GM19395 (cell line): ENCODE data around the gene PLCB3.
A peak's percentile ranks its signal among the peaks of the same experiment; 100 is the strongest.
"Not testable (repeated sequence)": the region's sequence is repeated elsewhere in the genome, so short reads cannot be mapped to it uniquely, and the experiment has no call there.

Experiments
- ATAC-seq: cut with Tn5 transposase; IDR thresholded peaks from one replicate; pipeline ENCODE4 v1.9.1; 2021; ENCODE audit warnings: mild to moderate bottlenecking, moderate library complexity; ENCODE audit not compliant: unreplicated experiment

PLCB3 gene

DNA sequence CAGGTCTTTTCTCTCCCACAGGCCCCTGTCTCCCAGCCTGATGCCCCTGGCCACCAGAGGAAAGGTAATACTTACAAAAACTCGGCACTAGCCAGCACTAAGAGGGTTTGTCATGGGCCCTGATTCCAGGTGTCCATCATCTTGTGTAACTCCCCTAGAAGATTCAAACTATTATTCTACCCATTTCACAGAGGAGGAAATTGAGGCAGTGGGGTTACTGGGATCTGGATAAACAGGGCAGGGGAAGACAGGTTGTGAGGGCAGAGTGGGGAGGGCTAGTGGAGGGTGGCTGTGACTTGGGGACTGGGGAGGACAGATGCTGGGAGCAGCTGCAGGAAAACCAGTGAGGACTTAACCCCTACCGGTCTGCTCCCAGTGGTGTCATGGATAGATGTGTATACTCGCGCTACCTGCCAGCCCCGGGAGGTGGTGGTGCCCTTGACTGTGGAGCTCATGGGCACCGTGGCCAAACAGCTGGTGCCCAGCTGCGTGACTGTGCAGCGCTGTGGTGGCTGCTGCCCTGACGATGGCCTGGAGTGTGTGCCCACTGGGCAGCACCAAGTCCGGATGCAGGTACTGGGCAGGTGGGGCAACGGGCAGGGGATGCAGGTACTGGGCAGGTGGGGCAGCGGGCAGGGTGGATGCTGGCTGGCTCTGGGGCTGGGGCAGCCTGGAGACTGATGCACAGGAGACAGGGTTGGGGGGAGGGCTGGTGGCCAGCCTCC lies 15.7 kb upstream of the PLCB3 start:
- no peak for ATAC-seq

DNA sequence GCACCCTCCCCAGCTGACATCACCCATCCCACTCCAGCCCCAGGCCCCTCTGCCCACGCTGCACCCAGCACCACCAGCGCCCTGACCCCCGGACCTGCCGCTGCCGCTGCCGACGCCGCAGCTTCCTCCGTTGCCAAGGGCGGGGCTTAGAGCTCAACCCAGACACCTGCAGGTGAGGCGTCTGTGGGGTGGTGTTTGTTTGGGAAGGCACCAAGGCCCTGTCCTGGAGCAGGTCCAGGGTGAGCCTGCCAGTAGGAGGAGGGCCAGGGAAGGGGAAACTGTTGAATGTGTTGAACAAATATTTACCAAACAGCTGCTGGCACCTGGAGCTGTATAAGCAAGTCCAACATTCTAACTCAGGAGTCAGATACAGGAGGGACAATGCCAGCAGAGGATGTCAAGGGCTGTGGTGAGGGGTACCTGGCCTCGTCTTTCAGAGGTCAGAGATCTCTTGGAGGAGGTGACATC lies 13.8 kb upstream of the PLCB3 start:
- no peak for ATAC-seq

DNA sequence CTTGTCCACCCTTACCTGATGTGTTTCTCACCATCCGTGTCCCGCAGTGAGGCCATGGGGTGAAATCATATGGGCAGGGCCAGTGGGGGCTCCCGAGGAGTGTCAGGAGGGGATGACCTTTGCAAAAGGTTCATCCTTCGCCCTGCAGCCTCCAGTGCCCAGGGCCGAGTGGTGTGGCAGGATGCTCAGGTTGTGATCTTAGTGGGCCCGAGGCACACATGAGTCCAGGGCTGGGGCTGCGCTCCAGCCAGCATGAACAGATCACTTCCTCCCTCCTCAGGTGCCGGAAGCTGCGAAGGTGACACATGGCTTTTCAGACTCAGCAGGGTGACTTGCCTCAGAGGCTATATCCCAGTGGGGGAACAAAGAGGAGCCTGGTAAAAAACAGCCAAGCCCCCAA lies 13.3 kb upstream of the PLCB3 start:
- ATAC-seq: no peak

DNA sequence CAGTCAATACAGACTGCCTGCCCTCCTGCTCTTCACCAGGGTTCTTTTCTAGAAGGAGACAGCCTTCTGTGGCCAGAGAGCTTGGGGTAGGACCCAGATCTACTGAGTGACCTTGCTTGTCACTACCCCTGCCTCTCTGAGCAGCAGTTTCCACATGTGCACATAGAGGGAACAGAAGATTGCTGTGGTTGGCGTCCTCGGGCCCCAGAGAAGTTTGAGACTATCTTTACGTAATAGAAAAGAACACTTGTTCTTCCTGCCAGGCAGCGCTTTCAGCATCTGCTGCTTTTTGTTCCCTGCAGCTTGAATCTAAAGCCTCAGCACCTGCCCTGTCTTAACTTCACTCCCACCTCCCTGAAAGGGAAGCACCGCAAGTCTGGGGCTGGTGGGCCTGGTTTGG lies 12.3 kb upstream of the PLCB3 start:
- ATAC-seq: no peak

DNA sequence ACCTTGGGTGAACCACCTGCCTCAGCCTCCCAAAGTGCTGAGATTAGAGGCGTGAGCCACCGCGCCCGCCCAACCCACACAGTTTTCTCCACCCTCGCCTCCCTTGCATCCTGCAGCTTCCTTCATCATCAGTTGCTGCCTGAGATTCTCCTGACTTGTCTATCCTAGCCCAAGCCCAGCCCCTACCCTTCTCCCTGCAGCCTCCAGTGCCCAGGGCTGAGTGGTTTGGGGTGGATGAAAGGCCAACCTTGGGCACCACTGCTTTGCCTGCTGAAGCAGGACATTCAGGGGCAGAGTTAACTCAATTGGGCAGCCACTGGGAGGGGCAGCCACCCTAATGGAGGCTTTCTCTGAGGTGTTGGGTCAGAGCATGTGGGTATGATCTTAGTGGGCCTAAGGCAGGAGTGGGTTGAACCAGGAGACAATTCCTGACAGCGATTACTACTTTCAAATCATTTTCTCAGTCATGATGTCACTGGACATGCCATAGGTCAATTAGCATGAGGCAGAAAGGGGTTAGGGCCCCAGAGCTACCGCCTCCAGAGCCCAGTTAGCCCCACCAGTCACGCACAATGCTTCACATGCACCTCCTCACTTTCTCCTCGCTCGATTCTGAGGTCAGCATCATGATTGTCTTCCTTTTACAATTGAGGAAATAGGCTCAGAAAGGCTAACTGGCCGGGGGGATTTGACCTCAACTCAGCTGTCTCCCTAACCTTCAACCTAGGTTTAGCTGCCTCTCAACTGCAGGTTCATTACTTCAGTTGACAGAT lies 11.5 kb upstream of the PLCB3 start:
- no peak for ATAC-seq

DNA sequence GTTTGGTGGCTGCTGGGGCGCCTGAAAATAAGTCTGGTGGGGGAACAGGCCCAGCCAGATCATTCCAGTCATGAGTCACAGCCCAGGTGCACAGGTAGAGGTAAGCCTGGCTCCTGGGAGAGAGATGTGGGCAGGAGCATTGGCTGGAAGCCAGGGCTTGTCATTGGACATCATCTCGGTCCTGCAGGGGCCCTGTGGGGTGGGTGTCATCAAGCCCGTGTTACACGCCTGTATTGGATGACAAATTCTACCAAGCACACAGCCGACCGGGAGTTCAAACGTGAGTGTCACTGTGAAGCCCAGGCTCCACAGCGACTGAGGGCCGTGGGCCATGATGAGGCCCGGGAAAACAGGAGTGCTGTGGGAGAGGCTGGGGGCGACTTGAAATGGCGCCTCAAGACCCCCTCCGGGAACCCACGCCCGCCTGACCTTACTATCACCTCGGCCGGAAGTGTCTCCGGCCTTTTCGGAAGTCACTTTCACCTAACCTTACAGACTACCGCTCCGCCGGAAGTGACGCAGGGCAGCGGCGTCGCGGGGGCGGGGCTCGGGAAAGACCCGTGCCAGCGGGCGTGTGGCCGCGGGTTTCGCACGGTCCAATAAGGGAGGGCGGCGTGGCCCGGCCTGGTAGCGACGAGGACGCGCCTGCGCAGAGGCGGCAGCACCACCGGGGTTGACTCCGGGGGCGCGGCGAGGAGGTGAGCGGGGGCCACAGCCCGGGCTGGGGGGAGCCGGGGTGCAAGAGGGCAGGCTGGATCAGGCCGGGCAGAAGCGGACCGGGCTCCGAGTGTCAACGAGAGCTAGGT lies 10.7 kb upstream of the PLCB3 start, which contains the start of gene FKBP2:
Gene FKBP2 (plus strand): TSS at position 661 of the 806 bp plus-strand sequence. CDS start 1,293 bp downstream, outside the sequence.
- ATAC-seq: peak; percentile 45

DNA sequence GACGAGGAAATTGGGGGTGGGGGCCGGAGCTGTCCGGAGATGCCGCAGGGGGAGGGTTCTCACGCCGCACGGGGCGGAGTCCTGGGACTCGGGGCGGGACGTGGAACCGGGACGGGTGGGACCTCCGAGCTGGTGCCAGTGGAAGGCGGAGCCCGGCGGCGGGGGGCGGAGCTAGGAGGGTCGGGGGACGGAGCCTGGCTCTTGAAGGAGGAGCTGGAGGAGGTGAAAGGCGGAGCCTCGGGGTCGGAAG lies 10.2 kb upstream of the PLCB3 start:
- peak; percentile 69 for ATAC-seq

DNA sequence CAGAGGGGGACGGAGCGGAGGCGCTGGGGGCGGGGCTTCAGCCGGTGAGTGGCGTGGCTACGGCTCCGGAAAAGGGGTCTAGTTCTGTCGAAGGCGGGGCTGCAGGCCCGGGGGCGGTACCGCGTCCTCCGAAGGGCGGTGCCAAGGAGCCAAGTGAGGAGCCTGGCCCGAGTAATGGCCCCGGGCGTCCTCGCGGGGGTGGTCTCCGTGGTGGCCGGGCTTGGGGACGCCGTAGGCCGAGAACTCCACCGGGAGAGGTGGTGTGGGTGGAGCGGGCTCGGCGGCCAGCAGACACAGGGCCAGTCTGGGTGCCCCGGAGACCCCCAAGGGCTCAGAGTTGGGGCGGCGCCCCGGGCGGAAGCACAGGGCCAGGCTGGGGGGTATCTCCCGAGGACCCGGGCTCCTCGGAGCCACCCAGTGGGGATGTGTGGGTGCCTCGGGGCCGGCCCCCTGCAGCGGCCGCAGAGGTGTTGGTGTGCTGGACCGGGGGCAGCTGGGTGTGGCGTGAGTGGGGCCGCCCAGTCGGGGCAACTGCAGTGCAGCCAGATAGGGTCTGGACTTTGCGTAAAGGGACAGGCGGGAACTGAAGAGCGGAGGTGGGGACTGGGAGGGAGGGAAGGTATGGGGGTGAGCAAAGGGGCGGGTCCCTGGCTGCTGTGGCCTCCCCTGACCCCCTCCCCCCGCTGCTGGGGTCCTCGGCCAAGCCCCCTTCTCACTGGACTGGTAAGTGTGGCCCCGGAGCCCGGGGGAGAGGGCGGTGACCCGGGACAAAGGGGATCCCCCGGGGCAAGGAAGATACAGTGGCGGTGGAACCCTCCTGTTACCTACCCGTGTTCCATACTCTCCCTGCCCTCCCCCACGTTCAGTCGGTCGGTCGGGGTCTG lies 9.6 kb upstream of the PLCB3 start:
- ATAC-seq: peak; percentile 13

DNA sequence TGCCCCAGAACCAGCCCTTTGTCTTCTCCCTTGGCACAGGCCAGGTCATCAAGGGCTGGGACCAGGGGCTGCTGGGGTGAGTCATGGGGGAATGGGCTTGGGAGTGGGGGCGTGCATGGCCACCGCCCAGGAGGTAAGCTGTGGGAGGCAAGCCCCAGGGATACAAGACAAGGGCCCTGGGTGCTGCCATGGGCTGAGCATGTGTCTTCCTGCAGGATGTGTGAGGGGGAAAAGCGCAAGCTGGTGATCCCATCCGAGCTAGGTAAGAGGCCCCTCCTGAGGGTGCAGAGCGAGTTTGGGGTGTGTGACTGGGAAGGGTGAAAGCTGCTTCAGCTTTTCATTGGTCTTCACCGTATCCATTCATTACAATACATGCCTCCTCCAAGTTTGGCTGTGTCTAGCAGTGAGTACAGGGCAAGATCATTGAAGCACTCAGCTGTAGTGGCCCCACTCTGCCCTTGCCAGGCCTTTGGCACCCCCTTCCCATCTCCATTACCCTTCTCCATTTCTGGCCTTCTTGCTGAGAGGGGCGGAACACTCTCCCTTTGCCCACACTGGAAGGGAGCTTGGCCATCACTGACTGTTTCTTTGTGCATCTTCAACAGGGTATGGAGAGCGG lies 8.0 kb upstream of the PLCB3 start:
- no peak for ATAC-seq

DNA sequence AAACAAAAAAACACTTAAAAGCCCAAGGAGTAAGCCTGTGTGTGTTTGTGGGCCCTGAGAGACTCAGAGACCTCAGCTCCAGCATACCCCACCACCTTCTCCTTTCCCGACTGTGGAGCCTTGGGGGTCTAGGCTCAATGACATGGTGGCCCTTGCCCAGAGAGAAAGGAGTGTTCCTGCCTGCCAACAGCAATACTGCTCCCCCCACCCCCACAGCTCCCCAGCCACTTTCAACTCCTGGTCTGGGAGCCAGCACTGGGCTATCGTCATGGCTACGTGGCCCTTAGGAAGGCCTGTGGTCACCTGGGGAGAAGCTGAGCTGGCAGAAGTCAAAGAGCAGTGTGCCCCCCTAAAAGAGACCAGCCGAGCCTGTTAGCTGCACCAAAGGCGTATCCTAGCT lies 7.2 kb upstream of the PLCB3 start:
- ATAC-seq: no peak

DNA sequence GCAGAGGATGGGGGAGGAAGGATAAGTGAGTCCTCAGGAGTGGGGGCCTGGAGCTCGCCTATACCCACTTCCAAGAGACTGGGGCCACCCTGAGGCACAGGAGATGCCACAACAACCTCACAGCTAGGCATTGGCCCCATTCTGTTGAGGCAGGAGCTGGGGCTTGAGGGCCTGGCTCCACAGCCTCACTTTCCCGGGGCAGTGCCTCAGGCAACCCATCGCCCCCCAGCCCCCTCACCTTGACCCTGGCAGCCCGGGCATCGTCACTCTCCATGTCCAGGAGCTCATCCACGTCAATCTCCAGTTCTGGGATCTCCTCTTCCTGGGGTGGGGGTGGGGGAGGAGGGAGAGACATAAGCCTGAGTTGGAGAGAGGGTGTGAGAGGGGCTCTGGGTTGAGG lies 6.4 kb upstream of the PLCB3 start:
- no peak for ATAC-seq

DNA sequence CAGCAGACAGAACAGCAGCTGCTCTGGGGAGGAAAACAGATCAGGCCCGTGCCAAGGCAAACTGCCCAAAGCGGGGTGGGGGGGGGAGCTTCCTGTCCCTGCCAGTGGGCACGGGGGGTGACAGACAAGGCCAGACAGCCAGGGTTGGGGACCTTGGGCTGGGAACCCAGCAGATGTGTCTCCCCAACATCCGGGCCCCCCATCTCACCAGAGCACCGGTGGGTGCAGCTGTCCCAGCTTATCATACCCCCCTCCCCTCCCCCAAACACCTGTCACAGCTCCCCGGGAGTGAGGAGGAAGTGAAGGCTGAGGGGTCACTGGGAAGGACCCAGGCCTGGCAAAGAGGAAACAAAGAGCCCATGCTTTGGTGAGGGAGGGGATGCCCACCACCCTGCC lies 5.9 kb upstream of the PLCB3 start:
- ATAC-seq: no peak

DNA sequence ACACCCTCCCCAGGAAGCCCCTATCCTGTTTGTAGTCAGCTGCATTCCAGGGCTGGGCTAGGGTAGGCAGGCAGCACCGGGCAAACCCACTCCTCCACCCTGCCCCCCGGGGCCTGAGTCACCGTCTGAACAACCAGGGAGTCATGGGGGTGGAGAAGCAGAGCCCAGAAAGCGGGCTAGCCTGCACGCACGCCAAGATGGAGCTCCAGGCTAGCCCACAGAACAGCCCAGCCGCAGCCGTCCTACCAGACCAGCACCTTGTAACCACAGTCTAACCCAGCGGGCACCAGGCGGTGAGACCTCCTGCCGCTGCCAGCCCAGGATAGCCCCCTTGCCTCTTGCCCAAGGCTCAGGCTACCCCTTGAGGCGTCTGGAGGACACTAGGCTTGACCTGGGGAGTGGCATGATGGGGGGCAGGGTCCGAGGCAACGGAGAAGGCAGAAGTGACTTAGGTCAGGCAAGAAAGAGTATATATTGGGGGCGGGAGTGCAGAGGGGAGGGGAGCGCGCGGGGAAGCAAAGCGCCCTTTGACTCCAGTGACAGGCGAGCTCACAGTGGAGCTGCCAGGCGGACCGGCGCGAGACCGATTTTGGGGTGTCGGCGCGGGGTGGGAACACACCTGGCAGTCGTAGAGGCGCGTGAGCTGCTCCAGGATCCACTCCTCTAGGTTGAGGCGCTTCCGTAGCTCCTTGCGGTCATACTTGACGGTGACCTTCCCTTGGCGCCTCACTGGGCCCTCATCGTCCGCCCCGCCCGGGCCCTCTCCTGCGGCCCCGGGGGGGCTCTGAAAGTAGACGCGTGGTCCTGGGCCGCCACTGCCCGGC lies 5.3 kb upstream of the PLCB3 start:
- ATAC-seq: no peak

DNA sequence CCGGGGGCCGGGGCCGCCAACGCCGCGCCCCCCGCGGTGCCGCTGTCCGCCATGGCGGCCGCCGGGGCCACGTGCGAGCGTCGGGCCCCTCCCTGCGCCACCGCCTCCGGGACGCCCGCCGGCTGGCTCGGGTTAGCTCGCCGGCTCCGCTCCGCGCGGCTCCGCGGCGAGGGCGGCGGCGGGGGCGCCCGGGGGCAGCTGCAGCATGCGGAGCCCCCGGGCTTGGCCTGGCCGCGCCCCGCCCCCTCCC lies 4.8 kb upstream of the PLCB3 start:
- not testable (repeated sequence) for ATAC-seq

DNA sequence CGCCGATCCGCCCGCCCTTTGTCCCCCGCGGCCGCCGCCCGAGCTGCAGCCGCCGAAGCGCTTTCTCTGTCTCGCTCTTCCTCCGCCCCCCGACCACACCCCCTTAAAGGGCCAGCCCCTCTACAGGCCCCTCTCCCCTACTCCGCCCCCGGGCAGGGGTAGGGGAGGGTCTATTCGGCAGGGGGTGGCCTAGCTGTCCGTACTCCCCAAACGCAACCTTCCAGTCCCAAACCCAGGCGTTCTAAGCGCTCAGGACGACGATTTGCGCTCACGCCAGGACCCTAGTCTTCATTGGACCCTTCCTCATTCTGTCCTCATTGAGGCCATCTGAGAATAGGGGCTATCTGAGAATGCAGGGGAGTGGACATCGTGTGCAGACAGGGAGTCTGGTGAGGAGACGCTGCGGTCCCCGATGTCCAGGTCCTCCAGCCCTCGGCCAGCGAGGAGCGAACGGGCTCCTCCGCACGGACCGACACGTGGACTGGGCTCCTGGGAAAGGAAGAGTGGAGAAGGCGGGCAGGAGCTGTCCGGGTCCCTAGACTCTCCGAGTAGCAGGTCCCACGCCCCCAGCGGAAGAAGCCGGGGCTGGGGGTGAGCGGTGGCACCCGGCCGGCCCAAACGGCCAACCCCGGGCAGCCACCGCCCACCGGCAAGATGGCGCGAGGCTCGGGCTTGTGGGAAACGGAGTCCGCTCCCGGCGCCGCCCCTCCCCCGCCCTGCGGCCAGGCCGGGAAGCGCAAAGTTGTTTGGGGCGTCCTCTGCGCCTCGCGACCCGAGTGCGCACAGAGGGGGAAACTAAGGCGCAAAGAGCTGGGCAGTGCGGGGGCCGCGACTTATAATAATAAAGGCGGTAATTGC lies 4.2 kb upstream of the PLCB3 start, which contains the start of gene PPP1R14B:
Gene PPP1R14B (minus strand): TSS at position 73 of the 858 bp plus-strand sequence. CDS start 270 bp downstream, outside the sequence.
- ATAC-seq: peak; percentile 46

DNA sequence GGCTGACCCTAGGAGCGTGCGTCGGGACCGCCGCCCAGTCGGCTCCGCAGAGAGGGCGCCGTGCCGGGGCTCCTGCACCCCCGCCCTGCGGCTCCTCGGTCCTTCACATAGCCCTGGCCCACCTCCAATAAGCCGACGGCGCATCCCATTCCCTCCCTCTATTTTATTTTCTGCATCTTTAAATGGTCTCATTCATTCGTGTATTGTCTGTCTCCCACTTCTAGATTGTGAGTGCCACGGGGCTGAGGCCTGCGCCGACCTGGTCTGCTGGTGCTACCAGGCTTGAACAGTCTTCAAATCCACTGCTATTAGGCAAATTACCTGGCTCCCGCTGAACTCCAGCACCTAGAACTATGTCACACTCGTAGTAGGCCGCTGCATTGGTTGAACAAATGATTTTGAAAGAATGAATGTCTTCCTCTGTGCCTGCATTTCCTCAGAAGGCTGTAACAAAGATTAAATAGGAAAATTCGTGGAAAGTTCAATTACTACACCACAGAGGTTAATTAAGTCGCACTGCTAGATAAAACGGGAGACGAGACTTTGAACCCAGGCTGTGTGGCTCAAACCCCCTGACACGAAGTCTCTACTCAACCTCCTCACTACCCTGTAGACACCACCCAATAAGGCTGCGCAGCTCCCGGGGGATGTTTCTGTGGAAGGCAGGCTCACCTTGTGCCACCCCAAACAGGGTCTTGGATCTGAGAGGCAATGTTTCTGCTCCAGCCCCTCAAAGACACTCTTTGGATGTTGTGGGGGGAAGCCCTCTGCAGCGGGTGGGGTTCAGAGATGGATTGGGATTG lies 3.4 kb upstream of the PLCB3 start:
- no peak for ATAC-seq

DNA sequence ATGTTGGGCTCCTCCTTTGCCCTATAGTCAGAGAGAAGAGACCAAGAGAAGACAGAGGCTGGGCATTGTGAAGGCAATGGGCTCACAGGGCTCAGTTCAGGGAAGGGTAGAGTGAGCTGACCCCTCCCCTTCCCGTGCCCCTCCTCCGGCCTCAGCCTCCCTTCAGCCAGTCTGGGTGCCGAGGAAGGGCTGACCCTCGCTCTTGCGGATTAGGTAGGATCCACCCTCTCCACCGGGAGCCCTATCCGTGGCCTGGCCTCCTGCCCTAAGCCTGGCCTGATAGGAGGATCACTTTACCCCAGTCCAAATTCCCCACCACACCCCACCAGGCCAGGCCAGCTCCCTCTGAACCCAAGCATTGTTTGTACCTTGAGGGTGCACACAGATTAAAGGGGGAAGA lies 2.8 kb upstream of the PLCB3 start:
- ATAC-seq: no peak

DNA sequence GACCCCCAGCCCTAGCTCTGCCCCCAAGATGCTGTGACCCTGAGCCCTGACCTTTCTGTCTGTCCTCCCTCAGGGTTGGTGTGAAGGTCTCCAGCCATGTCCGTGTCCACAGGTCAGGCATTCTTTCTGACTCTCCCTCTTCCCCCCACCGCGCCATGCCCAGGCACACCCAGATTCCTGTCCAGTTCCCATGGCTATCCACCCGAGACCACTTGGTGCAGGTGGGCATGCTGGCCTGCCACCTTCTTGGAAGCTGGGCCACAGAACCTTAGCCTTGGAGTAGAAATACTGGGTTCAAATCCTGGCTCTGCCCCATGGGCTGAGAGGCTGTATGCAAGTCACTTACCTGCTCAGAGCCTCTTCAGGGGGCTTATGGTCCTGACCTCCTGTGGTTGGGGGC lies 2.3 kb upstream of the PLCB3 start:
- ATAC-seq: no peak
